Measurements from ENCODE around the gene ACTR3C.
"Not testable (repeated sequence)": the region's sequence is repeated elsewhere in the genome, so short reads cannot be mapped to it uniquely, and the experiment has no call there.

DNA sequence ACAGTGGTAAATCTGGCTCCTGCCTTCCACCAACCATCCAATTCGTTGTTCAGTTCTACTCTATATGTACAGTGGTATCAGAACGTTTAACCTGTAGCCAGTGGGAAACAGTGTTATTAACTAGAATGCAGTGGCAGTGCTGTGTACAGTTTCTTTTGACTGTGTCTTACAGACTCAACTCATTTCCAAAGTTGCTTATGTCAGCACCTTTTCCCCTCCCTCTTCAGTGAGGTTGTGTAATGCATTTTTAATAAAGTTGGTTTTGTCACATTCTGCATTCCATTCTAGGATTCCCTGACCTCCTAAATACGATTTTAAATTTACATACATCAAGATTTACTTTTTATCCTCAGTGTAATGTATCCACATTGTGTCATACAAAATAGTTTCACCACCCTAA is 97.9 kb downstream of the ACTR3C start:
- not testable (repeated sequence) for TF ChIP-seq NANOG (IDR thresholded peaks at IDR 0.05; ENCODE audit: borderline replicate concordance); EZH2 (IDR thresholded peaks at IDR 0.05; ENCODE audit: low read depth, unreplicated experiment); EZH2phosphoT487 (IDR thresholded peaks at IDR 0.05; ENCODE audit: unreplicated experiment)
- TF ChIP-seq, protein P1, sequence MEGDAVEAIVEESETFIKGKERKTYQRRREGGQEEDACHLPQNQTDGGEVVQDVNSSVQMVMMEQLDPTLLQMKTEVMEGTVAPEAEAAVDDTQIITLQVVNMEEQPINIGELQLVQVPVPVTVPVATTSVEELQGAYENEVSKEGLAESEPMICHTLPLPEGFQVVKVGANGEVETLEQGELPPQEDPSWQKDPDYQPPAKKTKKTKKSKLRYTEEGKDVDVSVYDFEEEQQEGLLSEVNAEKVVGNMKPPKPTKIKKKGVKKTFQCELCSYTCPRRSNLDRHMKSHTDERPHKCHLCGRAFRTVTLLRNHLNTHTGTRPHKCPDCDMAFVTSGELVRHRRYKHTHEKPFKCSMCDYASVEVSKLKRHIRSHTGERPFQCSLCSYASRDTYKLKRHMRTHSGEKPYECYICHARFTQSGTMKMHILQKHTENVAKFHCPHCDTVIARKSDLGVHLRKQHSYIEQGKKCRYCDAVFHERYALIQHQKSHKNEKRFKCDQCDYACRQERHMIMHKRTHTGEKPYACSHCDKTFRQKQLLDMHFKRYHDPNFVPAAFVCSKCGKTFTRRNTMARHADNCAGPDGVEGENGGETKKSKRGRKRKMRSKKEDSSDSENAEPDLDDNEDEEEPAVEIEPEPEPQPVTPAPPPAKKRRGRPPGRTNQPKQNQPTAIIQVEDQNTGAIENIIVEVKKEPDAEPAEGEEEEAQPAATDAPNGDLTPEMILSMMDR (conservative IDR thresholded peaks at IDR 0.05; ENCODE audit: low read depth in 2 of 2): not testable (repeated sequence)
- TF ChIP-seq, protein P2, sequence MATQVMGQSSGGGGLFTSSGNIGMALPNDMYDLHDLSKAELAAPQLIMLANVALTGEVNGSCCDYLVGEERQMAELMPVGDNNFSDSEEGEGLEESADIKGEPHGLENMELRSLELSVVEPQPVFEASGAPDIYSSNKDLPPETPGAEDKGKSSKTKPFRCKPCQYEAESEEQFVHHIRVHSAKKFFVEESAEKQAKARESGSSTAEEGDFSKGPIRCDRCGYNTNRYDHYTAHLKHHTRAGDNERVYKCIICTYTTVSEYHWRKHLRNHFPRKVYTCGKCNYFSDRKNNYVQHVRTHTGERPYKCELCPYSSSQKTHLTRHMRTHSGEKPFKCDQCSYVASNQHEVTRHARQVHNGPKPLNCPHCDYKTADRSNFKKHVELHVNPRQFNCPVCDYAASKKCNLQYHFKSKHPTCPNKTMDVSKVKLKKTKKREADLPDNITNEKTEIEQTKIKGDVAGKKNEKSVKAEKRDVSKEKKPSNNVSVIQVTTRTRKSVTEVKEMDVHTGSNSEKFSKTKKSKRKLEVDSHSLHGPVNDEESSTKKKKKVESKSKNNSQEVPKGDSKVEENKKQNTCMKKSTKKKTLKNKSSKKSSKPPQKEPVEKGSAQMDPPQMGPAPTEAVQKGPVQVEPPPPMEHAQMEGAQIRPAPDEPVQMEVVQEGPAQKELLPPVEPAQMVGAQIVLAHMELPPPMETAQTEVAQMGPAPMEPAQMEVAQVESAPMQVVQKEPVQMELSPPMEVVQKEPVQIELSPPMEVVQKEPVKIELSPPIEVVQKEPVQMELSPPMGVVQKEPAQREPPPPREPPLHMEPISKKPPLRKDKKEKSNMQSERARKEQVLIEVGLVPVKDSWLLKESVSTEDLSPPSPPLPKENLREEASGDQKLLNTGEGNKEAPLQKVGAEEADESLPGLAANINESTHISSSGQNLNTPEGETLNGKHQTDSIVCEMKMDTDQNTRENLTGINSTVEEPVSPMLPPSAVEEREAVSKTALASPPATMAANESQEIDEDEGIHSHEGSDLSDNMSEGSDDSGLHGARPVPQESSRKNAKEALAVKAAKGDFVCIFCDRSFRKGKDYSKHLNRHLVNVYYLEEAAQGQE (IDR thresholded peaks at IDR 0.05; ENCODE audit: unreplicated experiment): not testable (repeated sequence)
